ENCODE results near the gene VPS16. TPM values are rescaled to one million over a fixed set of nuclear protein-coding genes. Genes with fewer than 3 reads are reported as not detected.
A peak's percentile ranks its signal among the peaks of the same experiment; 100 is the strongest.

Gene VPS16
- total and polyA plus RNA-seq, 2 of the 13 experiments (the other 11 are each of a cell fraction or from before 2014, with no cell fraction given), result 34.2 to 35.4 TPM

DNA sequence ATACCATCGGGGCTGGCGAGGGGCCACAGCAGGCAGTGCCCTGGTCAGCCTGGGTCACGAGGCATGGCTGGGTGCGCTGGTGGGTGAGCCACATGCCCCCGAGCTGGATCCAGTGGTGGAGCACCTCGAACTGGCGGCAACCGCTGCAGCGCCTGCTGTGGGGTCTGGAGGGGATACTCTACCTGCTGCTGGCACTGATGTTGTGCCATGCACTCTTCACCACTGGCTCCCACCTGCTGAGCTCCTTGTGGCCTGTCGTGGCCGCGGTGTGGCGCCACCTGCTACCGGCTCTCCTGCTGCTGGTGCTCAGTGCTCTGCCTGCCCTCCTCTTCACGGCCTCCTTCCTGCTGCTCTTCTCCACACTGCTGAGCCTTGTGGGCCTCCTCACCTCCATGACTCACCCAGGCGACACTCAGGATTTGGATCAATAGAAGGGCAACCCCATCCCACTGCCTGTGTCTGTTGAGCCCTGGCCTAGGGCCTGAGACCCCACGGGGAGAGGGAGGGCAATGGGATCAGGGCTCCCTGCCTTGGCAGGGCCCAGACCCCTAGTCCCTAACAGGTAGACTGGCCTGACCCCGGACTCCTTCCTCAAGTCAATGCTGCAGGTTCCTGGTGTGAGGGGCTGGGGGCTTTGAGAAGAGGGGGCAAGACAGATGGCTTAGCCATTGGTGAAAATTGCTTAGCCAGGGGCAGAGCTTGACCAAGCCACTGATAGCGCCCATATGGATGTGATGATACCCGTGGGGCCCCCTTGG, 23.8 kb upstream of the VPS16 start (continued):
- TF ChIP-seq, protein P1, sequence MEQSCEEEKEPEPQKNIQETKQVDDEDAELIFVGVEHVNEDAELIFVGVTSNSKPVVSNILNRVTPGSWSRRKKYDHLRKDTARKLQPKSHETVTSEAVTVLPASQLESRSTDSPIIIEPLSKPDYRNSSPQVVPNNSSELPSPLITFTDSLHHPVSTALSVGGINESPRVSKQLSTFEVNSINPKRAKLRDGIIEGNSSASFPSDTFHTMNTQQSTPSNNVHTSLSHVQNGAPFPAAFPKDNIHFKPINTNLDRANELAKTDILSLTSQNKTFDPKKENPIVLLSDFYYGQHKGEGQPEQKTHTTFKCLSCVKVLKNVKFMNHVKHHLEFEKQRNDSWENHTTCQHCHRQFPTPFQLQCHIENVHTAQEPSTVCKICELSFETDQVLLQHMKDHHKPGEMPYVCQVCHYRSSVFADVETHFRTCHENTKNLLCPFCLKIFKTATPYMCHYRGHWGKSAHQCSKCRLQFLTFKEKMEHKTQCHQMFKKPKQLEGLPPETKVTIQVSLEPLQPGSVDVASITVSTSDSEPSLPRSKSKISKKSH (CRISPR knock-in tag; IDR thresholded peaks at IDR 0.05; ENCODE audit: borderline replicate concordance), result peak; percentile 60; the same call in 1 of the 2 replicates
- TF ChIP-seq, protein P2, sequence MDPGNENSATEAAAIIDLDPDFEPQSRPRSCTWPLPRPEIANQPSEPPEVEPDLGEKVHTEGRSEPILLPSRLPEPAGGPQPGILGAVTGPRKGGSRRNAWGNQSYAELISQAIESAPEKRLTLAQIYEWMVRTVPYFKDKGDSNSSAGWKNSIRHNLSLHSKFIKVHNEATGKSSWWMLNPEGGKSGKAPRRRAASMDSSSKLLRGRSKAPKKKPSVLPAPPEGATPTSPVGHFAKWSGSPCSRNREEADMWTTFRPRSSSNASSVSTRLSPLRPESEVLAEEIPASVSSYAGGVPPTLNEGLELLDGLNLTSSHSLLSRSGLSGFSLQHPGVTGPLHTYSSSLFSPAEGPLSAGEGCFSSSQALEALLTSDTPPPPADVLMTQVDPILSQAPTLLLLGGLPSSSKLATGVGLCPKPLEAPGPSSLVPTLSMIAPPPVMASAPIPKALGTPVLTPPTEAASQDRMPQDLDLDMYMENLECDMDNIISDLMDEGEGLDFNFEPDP (CRISPR knock-in tag; conservative IDR thresholded peaks at IDR 0.05), result no peak
- TF ChIP-seq ZNF556 (CRISPR knock-in tag; IDR thresholded peaks at IDR 0.05; ENCODE audit: borderline replicate concordance) (no peak), RORA (CRISPR knock-in tag; IDR thresholded peaks at IDR 0.05) (no peak), ZNF7 (CRISPR knock-in tag; IDR thresholded peaks at IDR 0.05) (no peak), NR0B2 (CRISPR knock-in tag; IDR thresholded peaks at IDR 0.05) (0 out of 2 replicates have a peak, but pooled peaks have one; percentile 10)
- TF ChIP-seq, protein P3, sequence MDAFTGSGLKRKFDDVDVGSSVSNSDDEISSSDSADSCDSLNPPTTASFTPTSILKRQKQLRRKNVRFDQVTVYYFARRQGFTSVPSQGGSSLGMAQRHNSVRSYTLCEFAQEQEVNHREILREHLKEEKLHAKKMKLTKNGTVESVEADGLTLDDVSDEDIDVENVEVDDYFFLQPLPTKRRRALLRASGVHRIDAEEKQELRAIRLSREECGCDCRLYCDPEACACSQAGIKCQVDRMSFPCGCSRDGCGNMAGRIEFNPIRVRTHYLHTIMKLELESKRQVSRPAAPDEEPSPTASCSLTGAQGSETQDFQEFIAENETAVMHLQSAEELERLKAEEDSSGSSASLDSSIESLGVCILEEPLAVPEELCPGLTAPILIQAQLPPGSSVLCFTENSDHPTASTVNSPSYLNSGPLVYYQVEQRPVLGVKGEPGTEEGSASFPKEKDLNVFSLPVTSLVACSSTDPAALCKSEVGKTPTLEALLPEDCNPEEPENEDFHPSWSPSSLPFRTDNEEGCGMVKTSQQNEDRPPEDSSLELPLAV (CRISPR knock-in tag; conservative IDR thresholded peaks at IDR 0.05; ENCODE audit: low read depth), result no peak

Measured in HepG2 (cell line).